Stimulated activated memory B cell treated with anti-CD40 and anti-IgM and Interleukin-4, amounts not matched to agents 10 μg/mL and 1 μg/mL and 100 μg/mL, for 72 hours (primary cell): ENCODE measurements around the gene RAB11A.

ENCODE experiments used
- ATAC-seq: fragments of 150-1000 bp; cut with Tn5 transposase; 2 replicates; pipeline ENCODE4 v1.10.0; 2021
- H3K27ac Mint-ChIP-seq: one replicate; pipeline ENCODE4 v1.8.0; 2022; ENCODE audit warnings: mild to moderate bottlenecking, mixed read lengths
- H3K27me3 Mint-ChIP-seq: one replicate; pipeline ENCODE4 v1.8.0; 2022; ENCODE audit warnings: mixed read lengths
- H3K36me3 Mint-ChIP-seq: one replicate; pipeline ENCODE4 v1.8.0; 2022; ENCODE audit warnings: mixed read lengths
- H3K4me1 Mint-ChIP-seq: one replicate; pipeline ENCODE4 v1.8.0; 2022; ENCODE audit warnings: mixed read lengths
- H3K4me3 Mint-ChIP-seq: one replicate; pipeline ENCODE4 v1.8.0; 2022; ENCODE audit warnings: mild to moderate bottlenecking, moderate library complexity, mixed read lengths
- H3K9me3 Mint-ChIP-seq: one replicate; pipeline ENCODE4 v1.8.0; 2022; ENCODE audit warnings: mixed read lengths

Gene RAB11A

GRCh38 chr15:65900488-65900887 lies 31.2 kb downstream of the RAB11A start:
- Mint-ChIP-seq H3K27ac (no peak overlapping the region), H3K27me3 (no peaks in the 10 kb centered on the region), H3K4me3 (no peak overlapping the region), H3K4me1 (peaks cover 24% of the 10 kb centered on the region), H3K9me3 (no peaks in the 10 kb centered on the region), H3K36me3 (peaks cover 24% of the 10 kb centered on the region)
- ATAC-seq, result no peak

GRCh38 chr15:65901336-65901735 lies 32.0 kb downstream of the RAB11A start:
- ATAC-seq, result no peak
- no peaks in the 10 kb centered on the region for H3K9me3 Mint-ChIP-seq
- no peak overlapping the region for H3K4me3 Mint-ChIP-seq
- peaks cover 22% of the 10 kb centered on the region for H3K36me3 Mint-ChIP-seq
- H3K27ac Mint-ChIP-seq, result no peak overlapping the region
- peaks cover 24% of the 10 kb centered on the region for H3K4me1 Mint-ChIP-seq
- H3K27me3 Mint-ChIP-seq, result no peaks in the 10 kb centered on the region

GRCh38 chr15:65901836-65902235 lies 32.5 kb downstream of the RAB11A start:
- ATAC-seq, result no peak
- no peak overlapping the region for H3K4me3 Mint-ChIP-seq
- peak overlapping the region; percentile 50 for H3K27ac Mint-ChIP-seq
- peaks cover 19% of the 10 kb centered on the region for H3K36me3 Mint-ChIP-seq
- H3K9me3 Mint-ChIP-seq, result no peaks in the 10 kb centered on the region
- H3K27me3 Mint-ChIP-seq, result no peaks in the 10 kb centered on the region
- peaks cover 24% of the 10 kb centered on the region for H3K4me1 Mint-ChIP-seq

DNA sequence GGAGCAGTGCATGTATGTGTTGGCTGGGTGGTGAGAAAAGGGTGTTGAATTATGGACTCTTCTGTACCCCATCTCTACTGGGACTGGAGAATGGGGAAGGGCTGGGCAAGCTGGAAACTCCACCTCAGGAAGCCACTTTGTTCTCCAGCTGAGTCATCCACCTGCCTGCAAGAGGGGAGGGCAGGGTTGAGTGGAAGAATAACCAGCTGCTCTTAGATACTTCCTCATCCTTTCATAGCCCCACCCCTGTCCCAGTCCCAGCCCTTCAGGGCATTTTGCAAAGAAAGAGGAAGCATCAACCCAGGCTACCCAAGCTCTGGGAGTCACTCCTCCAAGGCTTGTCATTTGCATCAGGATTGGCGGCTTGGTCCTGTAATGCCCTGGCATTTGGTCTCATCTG lies 33.1 kb downstream of the RAB11A start:
- H3K27me3 Mint-ChIP-seq, result no peaks in the 10 kb centered on the region
- H3K36me3 Mint-ChIP-seq, result peaks cover 24% of the 10 kb centered on the region
- H3K27ac Mint-ChIP-seq, result peak overlapping the region; percentile 50
- H3K4me3 Mint-ChIP-seq, result no peak overlapping the region
- peak; percentile 96 for ATAC-seq
- no peaks in the 10 kb centered on the region for H3K9me3 Mint-ChIP-seq
- peaks cover 24% of the 10 kb centered on the region for H3K4me1 Mint-ChIP-seq

- Mint-ChIP-seq H3K36me3 (peaks cover 25% of the 10 kb centered on the region), H3K4me3 (no peak overlapping the region), H3K9me3 (no peaks in the 10 kb centered on the region), H3K27me3 (no peaks in the 10 kb centered on the region), H3K4me1 (peaks cover 24% of the 10 kb centered on the region), H3K27ac (peak overlapping the region; percentile 50)
- no peak for ATAC-seq
Measured at GRCh38 chr15:65903296-65904073, 34.2 kb downstream of the RAB11A start.

GRCh38 chr15:65904301-65904700 lies 35.0 kb downstream of the RAB11A start:
- Mint-ChIP-seq H3K27ac (peak overlapping the region; percentile 50), H3K4me1 (peaks cover 24% of the 10 kb centered on the region), H3K9me3 (no peaks in the 10 kb centered on the region), H3K36me3 (peaks cover 28% of the 10 kb centered on the region), H3K27me3 (no peaks in the 10 kb centered on the region), H3K4me3 (no peak overlapping the region)
- no peak for ATAC-seq

DNA sequence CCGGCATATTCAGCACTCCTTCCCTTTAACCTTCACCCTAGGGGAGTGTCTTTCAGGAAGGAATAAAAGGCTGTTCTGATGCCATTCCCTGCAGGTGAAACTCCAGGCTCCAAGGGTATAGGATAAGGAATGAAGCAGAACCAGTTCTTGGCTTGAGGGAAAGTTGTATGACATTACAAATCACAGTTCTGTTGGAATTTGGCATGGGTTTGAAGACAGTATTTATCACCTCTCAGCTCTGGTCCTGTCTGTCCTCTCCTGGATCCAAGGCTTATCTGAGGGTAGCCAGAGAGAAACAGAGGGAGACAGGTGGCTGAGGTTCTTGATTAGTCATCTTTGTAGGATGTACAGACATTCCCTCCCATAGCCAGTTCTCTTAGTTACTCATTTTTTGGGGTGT lies 37.1 kb downstream of the RAB11A start:
- Mint-ChIP-seq H3K27ac (no peak overlapping the region), H3K27me3 (no peaks in the 10 kb centered on the region), H3K36me3 (peaks cover 24% of the 10 kb centered on the region), H3K9me3 (no peaks in the 10 kb centered on the region), H3K4me1 (peaks cover 24% of the 10 kb centered on the region), H3K4me3 (no peak overlapping the region)
- ATAC-seq, result no peak

- Mint-ChIP-seq H3K36me3 (peaks cover 25% of the 10 kb centered on the region), H3K9me3 (no peaks in the 10 kb centered on the region), H3K27ac (no peak overlapping the region), H3K4me1 (peaks cover 14% of the 10 kb centered on the region), H3K4me3 (no peak overlapping the region), H3K27me3 (no peaks in the 10 kb centered on the region)
- ATAC-seq, result no peak
Measured at GRCh38 chr15:65907661-65908060, 38.4 kb downstream of the RAB11A start.

GRCh38 chr15:65908876-65909275 lies 39.6 kb downstream of the RAB11A start:
- H3K9me3 Mint-ChIP-seq, result no peaks in the 10 kb centered on the region
- peaks cover 25% of the 10 kb centered on the region for H3K36me3 Mint-ChIP-seq
- no peak overlapping the region for H3K27ac Mint-ChIP-seq
- peaks cover 2% of the 10 kb centered on the region for H3K4me1 Mint-ChIP-seq
- no peak for ATAC-seq
- H3K4me3 Mint-ChIP-seq, result no peak overlapping the region
- no peaks in the 10 kb centered on the region for H3K27me3 Mint-ChIP-seq

DNA sequence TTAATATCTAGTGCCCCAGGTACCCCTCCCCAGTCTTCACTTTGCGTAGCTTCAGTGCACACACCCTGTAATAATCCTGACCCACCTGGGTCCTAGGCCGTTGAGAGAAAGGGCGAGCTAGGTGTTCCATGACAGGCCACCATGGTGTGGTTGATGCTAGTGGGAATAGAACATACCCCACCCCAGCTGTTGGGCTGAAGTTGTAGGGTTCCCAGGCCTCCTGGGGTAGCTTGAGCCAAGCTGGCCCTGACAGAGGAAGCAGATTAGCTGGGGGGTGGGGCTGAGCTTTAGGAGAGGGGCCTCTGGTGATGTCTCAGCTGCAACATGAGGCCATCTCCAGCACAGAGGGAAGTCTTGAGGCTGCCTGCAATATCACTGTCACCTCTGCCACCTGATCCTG lies 40.5 kb downstream of the RAB11A start:
- ATAC-seq, result no peak
- H3K4me1 Mint-ChIP-seq, result peaks cover 6% of the 10 kb centered on the region
- H3K4me3 Mint-ChIP-seq, result no peak overlapping the region
- H3K36me3 Mint-ChIP-seq, result peaks cover 25% of the 10 kb centered on the region
- no peaks in the 10 kb centered on the region for H3K9me3 Mint-ChIP-seq
- no peak overlapping the region for H3K27ac Mint-ChIP-seq
- no peaks in the 10 kb centered on the region for H3K27me3 Mint-ChIP-seq

GRCh38 chr15:65910341-65910740 lies 41.0 kb downstream of the RAB11A start:
- Mint-ChIP-seq H3K27me3 (no peaks in the 10 kb centered on the region), H3K9me3 (no peaks in the 10 kb centered on the region), H3K4me3 (no peak overlapping the region), H3K36me3 (peaks cover 25% of the 10 kb centered on the region), H3K4me1 (peaks cover 11% of the 10 kb centered on the region), H3K27ac (no peak overlapping the region)
- no peak for ATAC-seq

DNA sequence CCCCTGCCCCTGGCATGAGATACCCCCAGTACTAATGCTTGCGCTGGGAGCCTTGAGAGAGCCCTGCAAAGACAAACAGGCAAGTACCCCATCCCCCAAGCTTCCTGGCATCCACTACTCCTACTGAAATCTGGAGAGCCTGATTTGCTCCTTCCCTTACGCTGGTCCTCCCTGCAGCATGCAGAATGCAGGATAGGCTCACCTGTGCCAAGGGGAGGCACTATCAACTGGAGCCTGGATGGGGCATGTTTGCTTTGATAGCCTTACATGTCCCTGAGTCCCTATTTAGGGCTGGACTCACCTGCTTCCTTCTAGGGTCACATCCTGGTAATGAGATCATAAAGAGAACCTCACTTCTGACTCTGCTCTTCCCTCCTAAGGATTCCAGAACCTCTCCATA lies 42.9 kb downstream of the RAB11A start:
- Mint-ChIP-seq H3K36me3 (peaks cover 19% of the 10 kb centered on the region), H3K4me3 (no peak overlapping the region), H3K9me3 (no peaks in the 10 kb centered on the region), H3K27me3 (no peaks in the 10 kb centered on the region), H3K4me1 (peaks cover 30% of the 10 kb centered on the region), H3K27ac (no peak overlapping the region)
- no peak for ATAC-seq

- no peak overlapping the region for H3K4me3 Mint-ChIP-seq
- no peaks in the 10 kb centered on the region for H3K9me3 Mint-ChIP-seq
- no peaks in the 10 kb centered on the region for H3K27me3 Mint-ChIP-seq
- H3K27ac Mint-ChIP-seq, result no peak overlapping the region
- ATAC-seq, result no peak
- peaks cover 44% of the 10 kb centered on the region for H3K4me1 Mint-ChIP-seq
- peaks cover 12% of the 10 kb centered on the region for H3K36me3 Mint-ChIP-seq
Measured at GRCh38 chr15:65913631-65914199, 44.4 kb downstream of the RAB11A start.

- Mint-ChIP-seq H3K36me3 (peaks cover 12% of the 10 kb centered on the region), H3K27ac (no peak overlapping the region), H3K27me3 (no peaks in the 10 kb centered on the region), H3K9me3 (no peaks in the 10 kb centered on the region), H3K4me3 (no peak overlapping the region), H3K4me1 (peaks cover 49% of the 10 kb centered on the region)
- no peak for ATAC-seq
Measured at GRCh38 chr15:65914386-65914785, 45.1 kb downstream of the RAB11A start.

- Mint-ChIP-seq H3K4me3 (no peak overlapping the region), H3K27ac (peak overlapping the region; percentile 67), H3K27me3 (no peaks in the 10 kb centered on the region), H3K36me3 (peaks cover 12% of the 10 kb centered on the region), H3K9me3 (no peaks in the 10 kb centered on the region), H3K4me1 (peaks cover 54% of the 10 kb centered on the region)
- no peak for ATAC-seq
Measured at GRCh38 chr15:65914981-65915925, 46.0 kb downstream of the RAB11A start.
